Measurements from ENCODE around the gene AK5. TPM values are rescaled to one million over a fixed set of nuclear protein-coding genes. Genes with fewer than 3 reads are reported as not detected.

The AK5 gene
- total RNA-seq, 2 donors from 2014 or later = 2.2 to 2.8 TPM

GRCh38 chr1:77533660-77534305 is 252.0 kb downstream of the AK5 start:
- Histone ChIP-seq H3K4me1 (peaks cover 0 to 4% of the 10 kb centered on the region in 2 donors), H3K9me3 (no peaks in the 10 kb centered on the region), H3K4me3 (no peak overlapping the region), H3K27me3 (no peaks in the 10 kb centered on the region), H3K36me3 (no peaks in the 10 kb centered on the region), H3K27ac (no peak overlapping the region)
- TF ChIP-seq CTCF (IDR thresholded peaks at IDR 0.05) = peak; percentile 70 to 88
- peak; percentile 64 for DNase-seq (ENCODE audit: low spot score)

- no peak for TF ChIP-seq CTCF (IDR thresholded peaks at IDR 0.05)
- Histone ChIP-seq H3K4me3 (no peak overlapping the region), H3K4me1 (peaks cover 0 to 11% of the 10 kb centered on the region in 2 donors), H3K9me3 (no peaks in the 10 kb centered on the region), H3K27ac (no peak overlapping the region), H3K27me3 (no peaks in the 10 kb centered on the region), H3K36me3 (no peaks in the 10 kb centered on the region)
- DNase-seq (ENCODE audit: low spot score) = no peak
Measured at GRCh38 chr1:77534456-77534855, 252.6 kb downstream of the AK5 start.

GRCh38 chr1:77536813-77537212 is 255.0 kb downstream of the AK5 start:
- Histone ChIP-seq H3K9me3 (no peaks in the 10 kb centered on the region), H3K4me3 (no peak overlapping the region), H3K4me1 (peaks cover 0 to 17% of the 10 kb centered on the region in 2 donors), H3K27me3 (no peaks in the 10 kb centered on the region), H3K27ac (no peak overlapping the region), H3K36me3 (no peaks in the 10 kb centered on the region)
- TF ChIP-seq CTCF (IDR thresholded peaks at IDR 0.05) = no peak
- no peak for DNase-seq (ENCODE audit: low spot score)

GRCh38 chr1:77538956-77539518 is 257.2 kb downstream of the AK5 start:
- H3K27me3 ChIP-seq = no peaks in the 10 kb centered on the region
- no peaks in the 10 kb centered on the region for H3K36me3 ChIP-seq
- DNase-seq (ENCODE audit: low spot score) = peak; percentile 62
- TF ChIP-seq CTCF (IDR thresholded peaks at IDR 0.05) = no peak
- peak overlapping the region; percentile 32 to 43 for H3K27ac ChIP-seq
- no peak overlapping the region for H3K4me3 ChIP-seq
- no peaks in the 10 kb centered on the region for H3K9me3 ChIP-seq
- H3K4me1 ChIP-seq = peaks cover 0 to 17% of the 10 kb centered on the region in 2 donors

GRCh38 chr1:77539519-77540142 is 257.8 kb downstream of the AK5 start:
- peaks cover 0 to 17% of the 10 kb centered on the region in 2 donors for H3K4me1 ChIP-seq
- H3K27ac ChIP-seq = peak overlapping the region; percentile 32 to 43
- DNase-seq (ENCODE audit: low spot score) = no peak

More at GRCh38 chr1:77539519-77540142, 257.8 kb downstream of the AK5 start:
- Histone ChIP-seq H3K27me3 (no peaks in the 10 kb centered on the region), H3K9me3 (no peaks in the 10 kb centered on the region), H3K4me3 (no peak overlapping the region), H3K36me3 (no peaks in the 10 kb centered on the region)
- TF ChIP-seq CTCF (IDR thresholded peaks at IDR 0.05) = no peak

Measured in right atrium auricular region (tissue), 2 donors.